CD4-positive, alpha-beta T cell treated with Interleukin-2 at 100 ng/mL for 4 hours (primary cell): Measurements from ENCODE around the gene STPG3.
"Not testable (repeated sequence)": the region's sequence is repeated elsewhere in the genome, so short reads cannot be mapped to it uniquely, and the experiment has no call there.

Source experiments
- DNase-seq: peaks from one replicate; pipeline ENCODE4 v3.0.0-alpha.2; 2020; ENCODE audit warnings: low spot score

STPG3 gene

GRCh38 chr9:137245450-137246421 lies 5.3 kb upstream of the STPG3 start:
- DNase-seq: no peak

GRCh38 chr9:137247135-137247915 lies 3.8 kb upstream of the STPG3 start:
- DNase-seq: no peak

GRCh38 chr9:137247916-137248175 lies 3.2 kb upstream of the STPG3 start:
- DNase-seq: no peak

GRCh38 chr9:137250329-137251193 lies 525 bp upstream of the STPG3 start:
- no peak for DNase-seq

GRCh38 chr9:137251490-137252268 lies 593 bp downstream of the STPG3 start:
- DNase-seq: no peak

- no peak for DNase-seq
Measured at GRCh38 chr9:137252555-137253506, 1.7 kb downstream of the STPG3 start.

- DNase-seq: no peak
Measured at GRCh38 chr9:137253717-137254623, 2.9 kb downstream of the STPG3 start.

- DNase-seq: peak; percentile 95
Measured at GRCh38 chr9:137254624-137255447, 3.8 kb downstream of the STPG3 start, which contains the start of gene NELFB. Gene NELFB, plus strand, starts transcription at chr9:137255327.

- peak; percentile 13 for DNase-seq
Measured at GRCh38 chr9:137255448-137256114, 4.5 kb downstream of the STPG3 start.

- no peak for DNase-seq
Measured at GRCh38 chr9:137256362-137256761, 5.3 kb downstream of the STPG3 start.

GRCh38 chr9:137256856-137257255 lies 5.8 kb downstream of the STPG3 start:
- no peak for DNase-seq

GRCh38 chr9:137262173-137262908 lies 11.3 kb downstream of the STPG3 start:
- DNase-seq: not testable (repeated sequence)

GRCh38 chr9:137262909-137263285 lies 11.8 kb downstream of the STPG3 start:
- no peak for DNase-seq

- no peak for DNase-seq
Measured at GRCh38 chr9:137263506-137263905, 12.4 kb downstream of the STPG3 start.

- no peak for DNase-seq
Measured at GRCh38 chr9:137264067-137264466, 13.0 kb downstream of the STPG3 start.

- no peak for DNase-seq
Measured at GRCh38 chr9:137265496-137266161, 14.5 kb downstream of the STPG3 start.

- no peak for DNase-seq
Measured at GRCh38 chr9:137266162-137266527, 15.1 kb downstream of the STPG3 start.
